WTC11 (cell line): ENCODE measurements around the gene SLC12A8. TPM values are rescaled to one million over a fixed set of nuclear protein-coding genes. Genes with fewer than 3 reads are reported as not detected.
A peak's percentile ranks its signal among the peaks of the same experiment; 100 is the strongest.

Experiments used
- ATAC-seq: fragments of 200-7000 bp; cut with Tn5 transposase; 2 replicates; pipeline ENCODE4 v1.10.0; 2021; ENCODE audit warnings: mild to moderate bottlenecking, moderate library complexity
- CTCF ChIA-PET: fragments of 300-600 bp; sonication (Branson Sonifier 250); formaldehyde crosslinking; loops from one replicate; lab custom pipeline; 2021; ENCODE audit warnings: antibody characterized with exemption; lab: Charles Lee
- POLR2A ChIA-PET: fragments of 350-600 bp; sonication (Branson Sonifier 250); formaldehyde crosslinking; loops from one replicate; lab custom pipeline; 2021; ENCODE audit warnings: antibody characterized with exemption; lab: Charles Lee
- DNase-seq: peaks from one replicate; pipeline ENCODE4 v3.0.0; 2021; ENCODE audit warnings: low spot score
- H3K27ac Mint-ChIP-seq: 2 replicates; pipeline ENCODE4 v1.8.0; 2021; ENCODE audit warnings: mixed read lengths
- H3K27me3 Mint-ChIP-seq: 2 replicates; pipeline ENCODE4 v1.8.0; 2021; ENCODE audit warnings: low read depth, mild to moderate bottlenecking, moderate library complexity, mixed read lengths
- H3K36me3 Mint-ChIP-seq: 2 replicates; pipeline ENCODE4 v1.8.0; 2021; ENCODE audit warnings: mixed read lengths
- H3K4me1 Mint-ChIP-seq: 2 replicates; pipeline ENCODE4 v1.8.0; 2022; ENCODE audit warnings: mixed read lengths
- H3K4me3 Mint-ChIP-seq: 2 replicates; pipeline ENCODE4 v1.8.0; 2021; ENCODE audit warnings: mild to moderate bottlenecking, moderate library complexity, mixed read lengths
- H3K9me3 Mint-ChIP-seq: 2 replicates; pipeline ENCODE4 v1.8.0; 2021; ENCODE audit warnings: mixed read lengths
- CREM ChIP-seq: sonication (generic); formaldehyde crosslinking; IDR thresholded peaks from 2 replicates; pipeline ENCODE4 v1.8.1; 2022; ENCODE audit warnings: mild to moderate bottlenecking, missing genetic modification reagents, moderate library complexity
- E2F1 ChIP-seq: sonication (generic); formaldehyde crosslinking; IDR thresholded peaks from 2 replicates; pipeline ENCODE4 v1.8.0; 2022; ENCODE audit warnings: mild to moderate bottlenecking, missing genetic modification reagents
- E2F5 ChIP-seq: sonication (generic); formaldehyde crosslinking; IDR thresholded peaks from 2 replicates; pipeline ENCODE4 v1.8.1; 2022; ENCODE audit warnings: mild to moderate bottlenecking, moderate library complexity, missing genetic modification reagents
- ELF4 ChIP-seq: sonication (generic); formaldehyde crosslinking; IDR thresholded peaks from 2 replicates; pipeline ENCODE4 v1.8.1; 2022; ENCODE audit warnings: low read depth, mild to moderate bottlenecking, moderate library complexity, missing genetic modification reagents
- EMX1 ChIP-seq: fragments of 250-450 bp; sonication (Bioruptor Pico); IDR thresholded peaks from 2 replicates; pipeline ENCODE4 v1.8.0; 2021; ENCODE audit warnings: mild to moderate bottlenecking
- ETV6 ChIP-seq: sonication (generic); formaldehyde crosslinking; IDR thresholded peaks from 2 replicates; pipeline ENCODE4 v1.8.1; 2022; ENCODE audit warnings: mild to moderate bottlenecking, missing genetic modification reagents
- FOXK1 ChIP-seq: sonication (generic); formaldehyde crosslinking; IDR thresholded peaks from 2 replicates; pipeline ENCODE4 v1.8.0; 2022; ENCODE audit warnings: mild to moderate bottlenecking, moderate library complexity, missing genetic modification reagents
- GRHL2 ChIP-seq: fragments of 250-450 bp; sonication (Bioruptor Pico); IDR thresholded peaks from 2 replicates; pipeline ENCODE4 v1.8.0; 2022; ENCODE audit warnings: mild to moderate bottlenecking, moderate library complexity; ENCODE audit not compliant: insufficient replicate concordance, severe bottlenecking
- HMGA2 ChIP-seq: fragments of 250-450 bp; sonication (Bioruptor Pico); IDR thresholded peaks from 2 replicates; pipeline ENCODE4 v1.4.0; 2021; ENCODE audit warnings: mild to moderate bottlenecking, moderate library complexity
- IRF1 ChIP-seq: sonication (generic); formaldehyde crosslinking; IDR thresholded peaks from 2 replicates; pipeline ENCODE4 v1.8.0; 2023; ENCODE audit warnings: missing genetic modification reagents
- NFATC4 ChIP-seq: fragments of 250-450 bp; sonication (Bioruptor Pico); IDR thresholded peaks from 2 replicates; pipeline ENCODE4 v1.9.0; 2021; ENCODE audit warnings: mild to moderate bottlenecking
- NFE2L1 ChIP-seq: sonication (generic); formaldehyde crosslinking; IDR thresholded peaks from 2 replicates; pipeline ENCODE4 v1.8.1; 2023; ENCODE audit warnings: missing genetic modification reagents
- OVOL2 ChIP-seq: fragments of 250-450 bp; sonication (Bioruptor Pico); IDR thresholded peaks from 2 replicates; pipeline ENCODE4 v1.9.0; 2021; ENCODE audit warnings: mild to moderate bottlenecking, borderline replicate concordance
- RORB ChIP-seq: fragments of 250-450 bp; sonication (Bioruptor Pico); IDR thresholded peaks from 2 replicates; pipeline ENCODE4 v1.9.0; 2021; ENCODE audit warnings: mild to moderate bottlenecking
- SMAD3 ChIP-seq: sonication (generic); formaldehyde crosslinking; IDR thresholded peaks from 2 replicates; pipeline ENCODE4 v1.8.0; 2022; ENCODE audit warnings: missing genetic modification reagents, mild to moderate bottlenecking, borderline replicate concordance
- USF1 ChIP-seq: sonication (generic); formaldehyde crosslinking; IDR thresholded peaks from 2 replicates; pipeline ENCODE4 v1.8.0; 2022; ENCODE audit warnings: mild to moderate bottlenecking, missing genetic modification reagents
- ZNF263 ChIP-seq: sonication (generic); formaldehyde crosslinking; IDR thresholded peaks from 2 replicates; pipeline ENCODE4 v1.8.1; 2022; ENCODE audit warnings: low read depth, mild to moderate bottlenecking, moderate library complexity, missing genetic modification reagents
- ZNF423 ChIP-seq: fragments of 250-450 bp; sonication (Bioruptor Pico); IDR thresholded peaks from 2 replicates; pipeline ENCODE4 v2.1.2; 2022; ENCODE audit warnings: mild to moderate bottlenecking, moderate library complexity
- ZNF512 ChIP-seq: sonication (generic); formaldehyde crosslinking; IDR thresholded peaks from 2 replicates; pipeline ENCODE4 v1.8.1; 2022; ENCODE audit warnings: missing genetic modification reagents, borderline replicate concordance
- total RNA-seq: library from RNA; stranded (reverse); gene quantifications from 3 replicates; pipeline ENCODE4 v1.2.3, GENCODE V29; 2021

SLC12A8 gene
- total RNA-seq, 1 experiment from 2014 or later = 9.1 TPM

- no peak for DNase-seq
- no peak for ATAC-seq
- TF ChIP-seq GRHL2 (CRISPR knock-in tag) (no peak), FOXK1 (CRISPR knock-in tag) (no peak), EMX1 (CRISPR knock-in tag) (no peak), USF1 (CRISPR knock-in tag) (no peak), OVOL2 (CRISPR knock-in tag) (no peak), ZNF263 (no peak)
- ChIA-PET POLR2A (no interaction called here), CTCF (interaction anchor here (1.6 kb wide), 1 partner anchor 15 kb away, joined by 5 read pairs; no protein-coding TSS in a partner anchor)
- no peak overlapping the region for H3K4me3 Mint-ChIP-seq
- no peaks in the 10 kb centered on the region for H3K36me3 Mint-ChIP-seq
- peak overlapping the region; percentile 32 for H3K27ac Mint-ChIP-seq
- no peaks in the 10 kb centered on the region; the same call in 1 of the 2 replicates for H3K9me3 Mint-ChIP-seq
- H3K4me1 Mint-ChIP-seq = peaks cover 43% of the 10 kb centered on the region
- no peaks in the 10 kb centered on the region for H3K27me3 Mint-ChIP-seq
Measured at GRCh38 chr3:125148836-125149235, 63.7 kb downstream of the SLC12A8 start.

GRCh38 chr3:125148016-125148812, 64.3 kb downstream of the SLC12A8 start:
- ATAC-seq (no peak), DNase-seq (no peak)
- ChIA-PET POLR2A (no interaction called here), CTCF (interaction anchor here (1.6 kb wide), 1 partner anchor 16 kb away, joined by 5 read pairs; no protein-coding TSS in a partner anchor)
- Mint-ChIP-seq H3K4me3 (no peak overlapping the region), H3K27ac (peak overlapping the region; percentile 32; the same call in 1 of the 2 replicates), H3K27me3 (no peaks in the 10 kb centered on the region; the same call in none of the 2 replicates)
- TF ChIP-seq ELF4 (no peak), ZNF423 (CRISPR knock-in tag) (no peak), NFATC4 (CRISPR knock-in tag) (no peak), NFE2L1 (CRISPR knock-in tag) (no peak), OVOL2 (CRISPR knock-in tag) (no peak), IRF1 (no peak), ZNF512 (CRISPR knock-in tag) (no peak)
- TF ChIP-seq, all 79 proteins: peak for 0
- Mint-ChIP-seq H3K36me3 (no peaks in the 10 kb centered on the region), H3K9me3 (no peaks in the 10 kb centered on the region; the same call in 1 of the 2 replicates), H3K4me1 (peaks cover 49% of the 10 kb centered on the region)

GRCh38 chr3:125147491-125147820, 65.1 kb downstream of the SLC12A8 start:
- DNase-seq (no peak), ATAC-seq (no peak)
- Mint-ChIP-seq H3K4me3 (no peak overlapping the region), H3K36me3 (no peaks in the 10 kb centered on the region), H3K27me3 (peaks cover 3% of the 10 kb centered on the region), H3K9me3 (no peaks in the 10 kb centered on the region; the same call in 1 of the 2 replicates), H3K4me1 (peaks cover 51% of the 10 kb centered on the region), H3K27ac (peak overlapping the region; percentile 50; the same call in 1 of the 2 replicates)
- ChIA-PET POLR2A (interaction anchor here (0.6 kb wide), 1 partner anchor 340 kb away, joined by 3 read pairs; no protein-coding TSS in a partner anchor), CTCF (no interaction called here)
- TF ChIP-seq SMAD3 (CRISPR knock-in tag) (no peak), E2F1 (CRISPR knock-in tag) (no peak), RORB (CRISPR knock-in tag) (no peak), E2F5 (CRISPR knock-in tag) (no peak), HMGA2 (no peak), CREM (CRISPR knock-in tag) (no peak), ETV6 (no peak)
